PC-3 (cell line): ENCODE data around the gene AKAP13.

Experiments used
- CTCF ChIP-seq: fragments of 300-600 bp; sonication (generic); conservative IDR thresholded peaks from 2 replicates; pipeline ENCODE4 v1.5.1; 2017; ENCODE audit warnings: antibody characterized with exemption, low read depth, mild to moderate bottlenecking, low read length
- EZH2 ChIP-seq: fragments of 300-600 bp; sonication (generic); IDR thresholded peaks from one replicate; pipeline ENCODE4 v1.6.1; 2017; ENCODE audit warnings: antibody characterized with exemption, mild to moderate bottlenecking, low read length; ENCODE audit not compliant: unreplicated experiment

- no peak for TF ChIP-seq CTCF
- no peak for TF ChIP-seq EZH2
Measured at GRCh38 chr15:85463976-85464375, 83.6 kb downstream of the AKAP13 start.
